ENCODE results near the gene KLHL42.
"Not testable (repeated sequence)": the region's sequence is repeated elsewhere in the genome, so short reads cannot be mapped to it uniquely, and the experiment has no call there.

Gene KLHL42

GRCh38 chr12:27779920-27780611, at the start of gene KLHL42, which contains the start of gene MANSC4:
Gene KLHL42 (plus strand): TSS chr12:27780233. CDS start chr12:27780331, 98 bp downstream.
Gene MANSC4 (minus strand): TSS chr12:27780236. CDS start chr12:27771276, 8,960 bp downstream.
- ChIA-PET POLR2A (interaction anchor here (0.7 to 1.1 kb wide), 4 partner anchors 17 to 82 kb away, joined by 3 to 4 read pairs (median 4); no protein-coding TSS in a partner anchor), CTCF (interaction anchor here (1.2 to 2.7 kb wide), 8 partner anchors 8 to 393 kb away, joined by 3 to 9 read pairs (median 5); no protein-coding TSS in a partner anchor)

GRCh38 chr12:27732281-27732680, 47.8 kb upstream of the KLHL42 start:
- ChIA-PET POLR2A (interaction anchor here (0.6 kb wide), 1 partner anchor 95 kb away, joined by 3 read pairs; no protein-coding TSS in a partner anchor), CTCF (interaction anchor here (0.6 to 7.3 kb wide), 31 partner anchors 9 to 1266 kb away, joined by 3 to 59 read pairs (median 4); partner anchors contain the start of genes KLHL42 and MANSC4)
- peak; percentile 5 for TF ChIP-seq CTCF (IDR thresholded peaks at IDR 0.05; ENCODE audit: insufficient read depth, low read length, missing control alignments)
- no peak overlapping the region for H3K4me3 ChIP-seq (ENCODE audit: low read depth, low read length)
- no peak for DNase-seq (ENCODE audit: low read depth, low spot score)

More at GRCh38 chr12:27779920-27780611, at the start of gene KLHL42, which contains the start of gene MANSC4:
- peak; percentile 8 for TF ChIP-seq CTCF (IDR thresholded peaks at IDR 0.05; ENCODE audit: insufficient read depth, low read length, missing control alignments)
- no peak for DNase-seq (ENCODE audit: low read depth, low spot score)
- peak within 1 kb of the TSS; percentile 86 for H3K4me3 ChIP-seq (ENCODE audit: low read depth, low read length)

DNA sequence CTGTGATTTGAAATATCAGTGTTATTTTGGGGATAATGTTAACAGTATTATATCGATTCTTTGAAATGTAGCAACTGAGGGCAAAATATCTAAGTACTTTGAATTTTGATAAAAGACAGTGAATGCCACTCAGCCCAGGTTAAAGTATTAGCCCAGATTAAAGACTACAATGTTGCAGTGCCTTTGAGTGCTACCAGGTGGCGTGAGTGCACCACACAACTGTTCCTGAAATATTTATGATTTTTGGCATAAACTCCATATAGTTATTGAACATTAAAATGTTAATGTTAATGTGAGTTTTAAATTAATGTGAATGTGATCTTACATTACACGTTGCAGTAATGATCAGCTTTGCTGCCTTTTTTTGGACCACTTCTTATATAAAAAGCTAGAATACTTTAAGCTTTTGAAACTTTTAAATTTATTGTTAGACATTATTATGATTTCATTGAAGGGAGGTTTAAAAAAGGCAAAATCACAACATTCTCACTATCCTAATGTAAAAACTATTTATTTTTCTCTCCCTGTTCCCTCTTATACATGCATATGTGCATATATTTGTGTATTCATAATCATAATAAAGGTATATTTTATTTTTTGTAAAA, 46.9 kb upstream of the KLHL42 start:
- DNase-seq (ENCODE audit: low read depth, low spot score): no peak
- H3K4me3 ChIP-seq (ENCODE audit: low read depth, low read length): no peak overlapping the region
- CTCF ChIA-PET: interaction anchor here (0.6 to 7.3 kb wide), 47 partner anchors 9 to 1265 kb away, joined by 3 to 59 read pairs (median 4); partner anchors contain the start of genes KLHL42 and MANSC4
- peak; percentile 79 for TF ChIP-seq CTCF (IDR thresholded peaks at IDR 0.05; ENCODE audit: insufficient read depth, low read length, missing control alignments)
- POLR2A ChIA-PET: no interaction called here

DNA sequence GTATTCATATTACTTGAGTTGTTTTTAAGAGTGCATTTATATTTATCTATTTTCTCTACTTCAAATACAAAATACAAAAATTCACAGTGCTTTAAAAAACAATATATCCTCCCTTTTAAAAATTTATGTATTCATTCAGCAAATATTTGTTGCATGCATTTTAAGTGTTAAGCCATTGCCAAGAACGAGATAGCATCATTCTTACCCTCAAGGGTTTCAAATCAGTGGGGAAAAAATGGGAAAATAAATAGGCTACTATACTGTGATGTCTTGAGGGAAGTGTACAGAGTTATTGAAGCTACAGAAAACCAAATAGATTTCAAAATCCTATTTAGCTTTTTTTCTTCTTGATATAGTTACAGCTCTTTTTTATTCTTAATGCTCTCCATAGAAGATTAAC, 46.2 kb upstream of the KLHL42 start:
- ChIA-PET POLR2A (no interaction called here), CTCF (interaction anchor here (0.6 to 7.3 kb wide), 44 partner anchors 8 to 1265 kb away, joined by 3 to 59 read pairs (median 4); partner anchors contain the start of genes KLHL42 and MANSC4)
- no peak overlapping the region for H3K4me3 ChIP-seq (ENCODE audit: low read depth, low read length)
- no peak for TF ChIP-seq CTCF (IDR thresholded peaks at IDR 0.05; ENCODE audit: insufficient read depth, low read length, missing control alignments)
- DNase-seq (ENCODE audit: low read depth, low spot score): no peak

GRCh38 chr12:27734321-27734720, 45.7 kb upstream of the KLHL42 start:
- H3K4me3 ChIP-seq (ENCODE audit: low read depth, low read length); POLR2A ChIA-PET; DNase-seq (ENCODE audit: low read depth, low spot score): not testable (repeated sequence)
- CTCF ChIA-PET: interaction anchor here (0.6 to 7.3 kb wide), 14 partner anchors 8 to 1138 kb away, joined by 3 to 59 read pairs (median 8); no protein-coding TSS in a partner anchor

DNA sequence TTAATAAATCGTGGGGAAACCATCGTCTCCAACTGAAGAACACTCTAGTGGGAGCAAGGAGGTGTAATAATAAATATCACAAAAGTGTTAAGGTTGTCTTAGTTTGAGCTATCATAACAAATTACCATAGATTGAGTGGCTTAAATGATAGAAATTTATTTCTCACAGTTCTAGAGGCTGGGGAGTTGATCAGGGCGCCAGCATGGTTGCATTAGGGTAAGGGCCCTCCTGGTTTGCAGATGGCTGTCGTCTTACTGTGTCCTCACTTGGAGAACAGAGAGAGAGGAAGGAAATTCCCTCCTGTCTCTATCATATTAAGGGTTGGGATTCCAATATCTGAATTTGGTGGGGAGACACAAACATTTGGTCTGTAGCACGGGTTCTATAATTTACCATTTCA, 36.4 kb upstream of the KLHL42 start:
- ChIA-PET POLR2A (no interaction called here), CTCF (no interaction called here)
- no peak overlapping the region for H3K4me3 ChIP-seq (ENCODE audit: low read depth, low read length)
- DNase-seq (ENCODE audit: low read depth, low spot score): no peak
- no peak for TF ChIP-seq CTCF (IDR thresholded peaks at IDR 0.05; ENCODE audit: insufficient read depth, low read length, missing control alignments)

GRCh38 chr12:27745734-27746133, 34.3 kb upstream of the KLHL42 start:
- POLR2A ChIA-PET; DNase-seq (ENCODE audit: low read depth, low spot score): not testable (repeated sequence)
- CTCF ChIA-PET: interaction anchor here (1.9 to 3.5 kb wide), 4 partner anchors 8 to 195 kb away, joined by 5 to 28 read pairs (median 12); no protein-coding TSS in a partner anchor

More at GRCh38 chr12:27745734-27746133, 34.3 kb upstream of the KLHL42 start:
- H3K4me3 ChIP-seq (ENCODE audit: low read depth, low read length): not testable (repeated sequence)
